CD4-positive, alpha-beta T cell treated with Interferon alpha-2 for 1 hour (primary cell): ENCODE data around the gene WFDC5.
"Not testable (repeated sequence)": the region's sequence is repeated elsewhere in the genome, so short reads cannot be mapped to it uniquely, and the experiment has no call there.

Experiments used
- DNase-seq, 2 donors: peaks; one replicate each; pipeline ENCODE4 v3.0.0-alpha.2; 2020 to 2022

Gene WFDC5

DNA sequence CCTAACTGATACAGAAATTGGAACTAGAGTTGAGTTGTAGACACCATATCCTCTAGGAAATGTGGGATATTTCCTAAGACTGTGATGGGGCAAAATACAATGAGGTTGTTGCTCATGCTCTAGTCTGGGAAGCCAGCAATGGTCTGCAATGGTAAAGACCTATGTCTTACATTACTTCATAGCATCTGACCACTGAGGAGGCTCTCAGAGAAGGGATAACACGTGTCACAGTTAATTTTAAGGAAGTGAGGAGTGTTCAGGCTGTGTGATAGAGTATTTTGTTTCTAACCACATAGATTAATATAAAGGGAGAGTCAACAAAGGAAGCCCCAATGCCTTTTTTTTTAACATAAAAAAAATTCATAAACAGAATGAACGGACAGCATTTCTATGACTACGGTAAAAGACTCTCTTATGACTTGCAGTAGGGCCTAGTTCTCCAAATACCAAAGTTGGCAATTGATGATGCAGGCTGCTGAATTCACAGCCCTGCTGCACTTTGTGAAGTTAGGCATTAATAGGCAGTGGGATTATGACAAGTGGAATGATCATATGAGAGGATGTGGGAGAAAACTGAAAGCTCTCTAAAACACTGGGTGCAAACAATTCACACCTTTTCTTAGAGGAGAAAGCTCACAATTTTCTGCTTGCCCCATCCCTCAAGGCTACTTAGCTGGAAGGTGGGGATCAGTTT is 27.7 kb downstream of the WFDC5 start:
- no peak for DNase-seq

GRCh38 chr20:45085867-45086266 is 29.1 kb downstream of the WFDC5 start:
- no peak for DNase-seq

DNA sequence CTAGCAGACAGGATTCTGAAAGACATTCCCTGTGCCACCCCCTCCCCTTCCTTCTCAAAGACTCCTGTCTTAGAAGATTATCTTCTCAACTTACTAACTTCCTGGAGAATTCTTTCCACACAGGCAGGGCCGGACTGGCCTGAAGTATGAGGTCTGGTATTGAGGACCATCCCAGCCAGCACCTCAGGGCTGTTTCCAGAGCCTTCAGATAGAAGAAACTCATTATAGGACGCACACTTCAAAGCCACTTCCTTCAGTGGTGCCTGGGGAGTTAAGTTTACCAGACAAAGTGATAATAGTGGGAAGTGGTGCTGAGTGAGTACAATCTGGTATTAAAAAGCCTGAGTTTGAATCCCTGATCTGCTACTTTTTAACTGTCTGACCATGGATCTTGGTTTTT is 29.7 kb downstream of the WFDC5 start:
- DNase-seq: no peak

DNA sequence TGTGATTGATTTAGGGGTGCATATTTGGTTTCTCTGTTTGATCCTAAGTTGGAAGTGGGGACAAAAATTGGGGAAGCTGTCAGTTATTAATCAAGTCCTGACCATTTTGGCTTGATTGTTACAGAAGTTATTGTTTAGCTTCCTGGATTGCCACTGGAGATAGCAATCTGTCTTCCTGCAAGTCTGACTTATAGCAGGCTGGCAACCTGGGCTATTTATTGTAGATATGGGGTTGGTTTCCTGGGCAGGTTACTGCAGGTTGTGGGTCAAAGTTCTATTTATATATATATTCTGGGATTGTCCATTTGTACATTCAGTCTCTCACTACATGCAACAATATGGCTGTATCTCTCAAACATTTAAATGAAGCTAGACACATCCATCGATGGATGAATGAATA is 31.8 kb downstream of the WFDC5 start:
- no peak for DNase-seq

DNA sequence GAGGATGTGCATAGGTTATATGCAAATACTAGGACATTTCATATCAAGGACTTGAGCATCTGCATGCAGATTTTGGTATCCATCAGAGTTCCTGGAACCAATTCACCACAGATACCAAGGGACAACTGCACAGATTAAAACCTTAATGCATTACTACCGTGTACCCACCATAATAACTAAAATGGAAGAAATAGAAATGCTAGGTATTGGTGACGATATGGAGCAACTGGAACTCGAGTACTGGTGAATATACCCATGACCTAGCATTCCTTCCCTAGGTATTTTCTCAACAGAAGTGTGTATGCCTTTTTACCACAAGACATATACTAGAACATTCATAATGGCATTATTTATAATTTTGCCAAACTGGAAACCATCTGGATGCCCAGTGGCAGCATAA is 32.5 kb downstream of the WFDC5 start:
- no peak for DNase-seq

- DNase-seq: peak in 1 of 2 donors; percentile 13
Measured at GRCh38 chr20:45080867-45081624, 33.9 kb downstream of the WFDC5 start.

DNA sequence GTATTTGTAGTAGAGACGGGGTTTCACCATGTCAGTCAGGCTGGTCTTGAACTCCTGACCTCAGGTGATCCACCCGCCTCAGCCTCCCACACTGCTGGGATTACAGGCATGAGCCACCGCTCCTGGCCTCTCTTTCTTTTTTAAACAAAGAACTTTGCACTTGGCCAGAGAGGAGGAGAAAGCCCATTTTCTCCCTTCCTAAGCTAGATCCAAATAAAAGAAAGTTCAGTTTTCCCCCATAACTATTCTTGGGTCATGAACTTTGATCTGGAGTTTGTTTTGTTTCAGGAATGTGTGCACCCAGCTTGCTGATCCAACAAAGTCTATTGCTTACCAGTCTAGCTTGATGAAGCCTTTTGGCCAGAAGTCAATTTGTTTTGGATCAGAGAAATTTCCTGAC is 37.4 kb downstream of the WFDC5 start:
- no peak for DNase-seq

- no peak for DNase-seq
Measured at GRCh38 chr20:45073221-45073620, 41.8 kb downstream of the WFDC5 start.

DNA sequence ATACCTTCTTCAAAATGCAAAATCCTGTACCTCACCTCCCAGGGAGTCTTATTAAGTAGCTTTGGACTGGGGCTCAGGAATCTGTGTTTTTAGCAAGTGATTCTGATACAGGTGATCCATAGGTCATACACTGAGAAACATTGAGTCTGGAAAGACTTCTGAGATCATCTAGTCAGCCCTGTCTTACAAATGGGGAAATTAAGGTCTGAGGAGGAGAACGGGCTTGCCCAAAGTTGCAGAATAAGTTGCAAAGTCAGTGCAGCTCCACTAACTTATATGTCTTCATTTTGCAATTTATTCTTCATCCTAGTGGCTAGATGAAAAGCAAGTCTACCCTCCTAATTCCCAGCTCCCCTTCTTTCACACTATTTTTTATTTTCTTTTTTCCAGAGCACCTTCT is 42.9 kb downstream of the WFDC5 start:
- DNase-seq: no peak

DNA sequence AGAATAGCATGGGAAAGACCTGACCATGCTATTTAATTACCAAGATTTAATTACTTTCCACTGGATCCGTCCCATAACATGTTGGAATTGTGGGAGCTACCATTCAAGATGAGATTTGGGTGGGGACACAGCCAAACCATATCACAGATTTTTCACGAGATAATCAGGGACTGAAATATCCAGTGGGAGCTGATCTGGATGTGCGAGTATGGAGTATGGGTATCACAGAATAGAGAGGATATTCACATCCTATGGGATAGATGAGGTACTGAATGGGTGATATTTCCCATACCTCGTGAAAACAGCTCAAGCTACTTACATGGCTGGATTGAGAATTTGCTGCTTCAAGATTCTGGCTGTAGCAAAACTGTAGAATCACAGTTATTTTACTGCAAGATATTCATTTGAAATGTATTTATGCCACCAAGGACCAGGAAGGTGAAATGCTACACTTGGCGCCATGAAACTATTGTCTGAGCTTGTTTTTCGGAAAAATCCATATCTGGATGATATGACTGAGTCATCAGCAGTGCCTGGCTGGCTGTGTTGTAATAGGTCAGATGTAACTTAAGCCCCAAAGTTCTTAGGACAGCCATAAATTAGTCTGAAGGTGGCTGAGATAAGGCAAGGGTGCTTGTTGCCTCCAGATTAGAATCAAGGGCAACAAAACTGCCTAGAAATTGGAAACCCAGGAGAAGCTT is 43.9 kb downstream of the WFDC5 start:
- DNase-seq: no peak

- DNase-seq: no peak
Measured at GRCh38 chr20:45069261-45069660, 45.7 kb downstream of the WFDC5 start.

DNA sequence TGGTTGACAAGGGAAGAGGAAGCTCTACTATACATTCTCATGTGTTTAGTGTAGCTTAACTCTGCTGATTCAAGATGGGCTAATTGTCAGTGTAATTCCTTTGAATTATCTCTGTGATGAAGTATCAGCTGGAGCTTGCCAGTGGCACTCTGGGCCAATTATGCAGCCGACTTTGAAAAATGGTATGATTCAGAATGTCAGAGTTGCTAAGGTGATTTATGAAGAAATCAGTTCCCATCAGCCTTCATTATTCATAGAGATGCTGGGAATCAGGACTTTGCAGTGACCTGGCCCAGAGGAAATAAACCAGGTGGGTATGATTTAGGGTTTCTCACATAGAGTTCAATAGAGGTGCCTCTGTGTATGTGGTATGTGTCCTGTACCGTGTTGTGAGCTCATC is 47.4 kb downstream of the WFDC5 start:
- no peak for DNase-seq

DNA sequence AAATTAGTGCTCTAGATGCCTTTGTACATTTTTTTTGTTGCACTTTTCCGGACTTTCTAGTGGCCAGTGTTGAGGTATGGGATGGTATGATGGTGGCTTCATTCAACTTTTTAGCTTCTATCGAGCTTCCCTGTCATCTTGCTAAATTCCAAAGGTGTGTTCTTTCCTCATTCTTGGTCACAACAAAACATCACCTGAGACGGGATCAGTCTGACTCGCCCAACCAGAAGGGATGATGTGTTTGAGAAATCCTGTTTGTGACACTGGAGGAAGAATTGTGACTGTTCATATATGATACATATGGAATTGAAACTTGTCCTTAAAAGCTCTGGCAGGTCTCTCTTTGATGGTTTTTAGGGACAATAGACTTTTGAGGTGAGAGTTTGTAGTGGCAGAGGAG is 47.9 kb downstream of the WFDC5 start:
- DNase-seq: no peak

GRCh38 chr20:45066372-45066771 is 48.6 kb downstream of the WFDC5 start:
- no peak for DNase-seq

- no peak for DNase-seq
Measured at GRCh38 chr20:45064812-45065211, 50.2 kb downstream of the WFDC5 start.

GRCh38 chr20:45063107-45063506 is 51.9 kb downstream of the WFDC5 start:
- not testable (repeated sequence) for DNase-seq

DNA sequence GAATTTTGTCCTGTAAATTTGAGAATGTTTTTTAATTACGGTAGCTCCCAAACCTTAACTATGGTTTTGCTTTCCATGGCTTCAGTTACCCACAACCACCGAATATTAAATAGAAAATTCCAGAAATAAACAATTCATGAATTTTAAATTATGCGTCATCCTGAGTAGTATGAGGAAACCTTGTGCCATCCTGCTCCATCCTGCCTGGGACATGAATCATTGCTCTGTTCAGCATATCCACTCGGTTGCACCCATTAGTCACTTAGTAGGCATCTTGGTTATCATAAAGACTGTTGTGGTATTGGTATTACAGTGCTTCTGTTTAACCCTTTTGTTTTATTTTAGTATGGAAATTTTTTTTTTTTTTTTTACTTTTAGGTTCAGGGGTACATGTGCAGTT is 53.7 kb downstream of the WFDC5 start:
- DNase-seq: no peak

GRCh38 chr20:45060294-45060693 is 54.7 kb downstream of the WFDC5 start:
- no peak for DNase-seq
